NCI-H2196 (cell line): Measurements from ENCODE around the gene ZBTB46.

Experiments
- DNase-seq: peaks from one replicate; lab custom pipeline; 2025; ENCODE audit not compliant: unreplicated experiment; lab: John Stamatoyannopoulos, UW

The ZBTB46 gene

GRCh38 chr20:63707558-63708300 lies 123.3 kb downstream of the ZBTB46 start, which contains the start of the genes ARFRP1 and ZGPAT:
ARFRP1 (minus strand) TSS chr20:63707976; CDS start chr20:63707091, 885 bp downstream.
ZGPAT (plus strand) TSS chr20:63708039; CDS start chr20:63708581, 542 bp downstream.
- DNase-seq, result peak; percentile 93

DNA sequence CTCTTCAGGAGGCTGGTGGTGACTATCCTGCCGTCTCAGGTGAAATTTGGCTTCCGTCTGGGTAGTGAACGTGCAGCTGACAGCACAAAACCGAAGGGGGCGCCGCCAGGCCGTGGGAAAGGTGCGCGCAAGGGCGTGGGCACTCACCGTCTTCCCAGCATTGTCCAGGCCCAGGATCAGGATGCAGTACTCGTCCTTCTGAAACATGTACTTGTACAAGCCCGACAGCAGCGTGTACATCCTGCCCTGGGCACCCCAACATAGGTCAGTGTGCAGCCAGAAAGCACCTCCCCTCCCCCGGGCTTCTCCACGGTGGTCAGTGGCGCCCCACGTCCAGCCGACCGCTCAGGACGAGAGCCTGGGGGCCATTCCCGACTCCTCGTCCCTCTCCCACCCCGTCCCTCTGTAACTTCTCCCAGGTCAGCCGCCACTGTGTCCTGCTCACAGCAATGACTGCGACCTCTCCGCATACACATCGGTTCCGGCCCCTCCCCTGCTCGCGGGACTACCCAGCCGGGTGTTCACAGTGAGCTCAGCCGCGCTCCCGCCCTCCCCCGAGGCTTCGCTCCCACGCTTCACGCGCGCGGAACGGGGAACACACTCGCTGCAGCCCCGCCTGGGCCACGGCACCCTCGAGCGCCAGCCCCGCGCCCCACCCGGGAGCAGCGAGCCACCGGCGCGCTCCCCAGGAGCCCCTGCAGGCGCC lies 124.1 kb downstream of the ZBTB46 start:
- DNase-seq, result peak; percentile 57

DNA sequence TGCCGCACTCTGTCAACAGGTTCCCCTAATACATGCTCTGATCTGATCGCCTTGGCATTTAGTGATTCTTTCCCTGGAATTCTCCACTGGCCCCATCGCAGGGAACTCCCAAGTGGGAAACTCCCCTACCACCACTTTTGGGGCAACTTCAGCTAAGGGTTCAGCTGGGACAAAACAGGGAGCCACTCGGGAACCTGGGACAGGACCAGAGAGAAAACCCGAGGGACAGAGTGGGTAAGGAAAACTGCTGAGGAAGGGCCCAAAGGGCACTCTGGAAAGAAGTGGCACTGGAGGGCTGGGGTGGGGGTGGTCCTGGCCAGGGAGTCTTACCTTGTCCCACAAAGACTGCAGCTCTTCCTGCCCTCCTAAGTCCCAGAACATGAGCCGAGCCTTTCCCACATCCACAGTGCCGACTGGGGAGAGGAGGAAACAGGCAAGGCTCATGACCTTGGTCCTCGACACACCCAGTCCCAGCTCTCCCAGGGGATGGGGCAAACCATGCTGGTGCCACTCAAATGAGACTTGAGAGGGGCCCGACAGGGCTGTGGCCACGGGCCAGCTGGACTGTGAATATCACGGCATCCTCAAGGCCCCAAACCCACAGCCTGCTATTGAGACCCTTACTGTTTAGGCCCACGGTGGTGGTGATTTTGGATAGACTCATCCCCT lies 124.9 kb downstream of the ZBTB46 start:
- no peak for DNase-seq

- DNase-seq, result no peak
These were observed 125.6 kb downstream of the ZBTB46 start for GRCh38 chr20:63705232-63706026.

DNA sequence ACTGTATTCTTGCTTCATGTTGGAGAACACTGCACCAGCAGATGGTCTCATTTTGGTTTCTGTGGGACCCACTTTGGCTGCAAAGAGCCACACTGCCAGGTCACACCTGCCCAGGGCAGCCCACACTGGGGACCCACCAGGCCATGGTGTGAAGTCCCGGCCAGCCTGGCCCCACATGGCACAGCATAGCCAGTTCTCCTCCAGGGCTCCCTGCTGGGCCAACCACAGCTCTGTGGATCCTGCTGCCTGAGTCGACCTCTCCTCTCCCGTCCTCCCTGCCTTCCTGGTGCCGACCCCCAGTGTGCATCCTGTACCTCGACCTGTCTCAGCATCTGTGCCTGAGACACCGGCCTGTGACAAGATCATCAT lies 126.3 kb downstream of the ZBTB46 start:
- DNase-seq, result no peak

DNA sequence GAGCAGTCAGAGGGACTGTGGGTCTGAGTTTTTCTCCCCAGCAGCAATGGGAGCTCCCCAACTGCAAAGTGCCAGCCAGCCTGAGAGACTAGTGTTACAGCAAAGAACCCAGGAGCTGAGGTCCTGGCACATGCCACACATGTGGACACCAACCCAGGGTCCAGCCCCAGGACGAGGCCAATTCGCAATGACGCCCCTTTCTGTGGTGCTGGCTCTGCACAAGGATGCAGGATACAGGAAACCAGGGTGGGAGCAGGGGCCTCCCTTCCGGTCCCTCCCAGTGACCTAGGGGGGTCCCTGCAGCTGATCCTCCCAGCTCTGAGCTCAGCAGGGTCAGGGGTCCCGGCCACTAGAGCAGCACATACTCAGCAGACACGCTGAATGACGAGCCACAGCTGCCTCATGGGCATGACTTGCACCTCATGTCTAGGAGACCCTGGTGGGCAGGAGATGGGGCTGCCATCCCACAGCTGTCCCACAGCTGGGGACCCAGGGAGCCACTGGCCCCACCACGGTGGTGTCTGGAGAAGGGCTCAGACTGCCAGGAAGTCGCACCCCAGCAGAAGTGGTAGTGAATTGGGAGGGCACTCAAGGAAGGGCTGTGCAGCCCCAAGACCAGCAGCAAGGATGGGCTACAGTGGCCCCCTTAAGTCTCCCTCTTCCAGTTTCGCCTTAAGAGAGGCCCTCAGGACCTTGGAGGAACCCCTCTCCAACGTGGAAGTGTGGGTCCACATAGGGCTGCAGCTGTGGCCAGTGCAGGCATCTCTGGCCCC lies 126.9 kb downstream of the ZBTB46 start:
- DNase-seq, result no peak

DNA sequence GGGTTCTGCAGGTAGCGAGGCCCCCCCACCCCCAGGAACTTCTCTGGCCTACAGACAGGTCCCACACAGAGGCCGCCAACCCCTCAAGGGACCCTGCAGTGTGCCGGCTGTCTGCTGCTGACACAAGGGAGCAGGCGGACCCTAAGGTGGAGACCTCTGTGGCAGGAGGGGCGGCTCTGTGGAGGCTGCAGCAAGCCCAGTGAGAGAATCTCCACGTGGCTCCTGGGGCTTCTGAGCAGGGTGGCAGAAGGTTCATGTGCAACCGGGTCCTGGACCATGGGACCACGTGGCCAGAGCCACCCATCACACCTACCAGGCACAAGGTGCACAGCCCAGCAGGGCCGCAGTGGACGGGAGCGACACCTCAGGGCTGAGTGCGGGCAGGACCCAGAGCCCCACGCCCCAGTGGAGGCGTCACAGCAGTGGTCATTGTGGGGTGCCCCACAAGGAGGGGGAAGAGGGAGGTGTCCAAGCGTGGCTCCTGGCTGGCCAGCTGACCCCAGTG lies 127.5 kb downstream of the ZBTB46 start:
- DNase-seq, result no peak

DNA sequence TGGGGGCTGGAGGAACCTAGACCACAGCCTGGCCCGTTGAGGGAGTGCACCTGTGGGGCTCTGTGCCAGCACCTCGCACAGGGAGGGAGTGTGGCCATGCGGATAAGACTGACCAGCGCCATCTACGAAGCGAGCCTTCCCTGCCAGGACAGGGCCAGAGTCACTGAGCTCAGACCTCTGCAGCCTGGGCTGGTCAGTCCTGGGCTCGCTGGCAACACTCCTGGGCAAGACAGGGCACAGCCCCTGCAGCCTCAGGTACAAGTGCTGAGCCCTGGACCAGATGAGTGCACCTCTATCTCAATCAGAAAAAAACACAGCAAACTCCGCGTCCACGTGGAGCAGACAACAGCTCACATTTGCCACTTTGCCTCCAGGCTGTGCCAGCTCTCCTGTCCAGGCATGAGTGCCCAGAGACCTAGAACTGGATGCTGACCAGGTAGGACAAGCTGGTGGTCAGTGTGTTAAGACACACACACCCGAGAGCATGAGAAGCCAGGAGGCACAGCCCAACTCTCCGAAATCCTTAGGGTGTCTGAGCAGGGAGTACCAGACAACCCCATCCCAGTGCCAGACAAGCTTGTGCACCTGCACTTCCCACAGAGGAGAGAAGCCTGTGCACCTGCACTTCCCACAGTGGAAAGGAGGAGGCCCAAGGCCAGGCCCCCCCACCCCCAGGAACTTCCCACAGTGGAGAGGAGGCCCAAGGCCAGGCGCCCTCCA lies 128.2 kb downstream of the ZBTB46 start:
- no peak for DNase-seq

DNA sequence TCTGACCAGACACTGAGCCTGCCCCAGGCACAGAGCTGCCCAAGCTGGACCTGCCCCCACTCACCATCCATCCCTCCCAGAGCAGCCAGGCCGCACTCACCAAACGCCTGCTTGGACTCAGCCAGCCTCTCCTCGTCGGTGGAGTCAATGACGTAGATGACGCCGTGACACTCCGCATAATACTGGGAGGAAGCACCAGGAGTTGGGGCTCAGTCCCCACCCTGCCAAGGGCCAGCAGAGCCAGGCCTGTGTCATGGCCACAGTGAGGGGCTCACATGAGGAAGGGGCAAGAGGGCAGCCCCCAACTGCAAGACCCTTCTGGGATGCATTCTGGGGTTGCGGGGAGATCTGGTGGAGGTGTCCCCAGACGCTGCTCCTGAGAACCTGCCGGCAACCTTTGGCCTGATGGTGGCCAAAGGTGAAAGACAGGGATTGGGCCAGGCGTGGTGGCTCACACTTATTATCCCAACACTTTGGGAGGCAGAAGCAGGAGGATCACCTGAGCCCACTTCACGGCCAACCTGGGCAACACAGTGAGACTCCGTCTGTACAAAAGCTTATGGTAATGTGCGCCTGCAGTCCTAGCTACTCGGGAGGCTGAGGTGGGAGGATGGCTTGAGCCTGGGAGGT lies 128.9 kb downstream of the ZBTB46 start:
- no peak for DNase-seq

- no peak for DNase-seq
These were observed 129.6 kb downstream of the ZBTB46 start for GRCh38 chr20:63701329-63702035.

GRCh38 chr20:63701051-63701328 lies 130.1 kb downstream of the ZBTB46 start:
- DNase-seq, result no peak

DNA sequence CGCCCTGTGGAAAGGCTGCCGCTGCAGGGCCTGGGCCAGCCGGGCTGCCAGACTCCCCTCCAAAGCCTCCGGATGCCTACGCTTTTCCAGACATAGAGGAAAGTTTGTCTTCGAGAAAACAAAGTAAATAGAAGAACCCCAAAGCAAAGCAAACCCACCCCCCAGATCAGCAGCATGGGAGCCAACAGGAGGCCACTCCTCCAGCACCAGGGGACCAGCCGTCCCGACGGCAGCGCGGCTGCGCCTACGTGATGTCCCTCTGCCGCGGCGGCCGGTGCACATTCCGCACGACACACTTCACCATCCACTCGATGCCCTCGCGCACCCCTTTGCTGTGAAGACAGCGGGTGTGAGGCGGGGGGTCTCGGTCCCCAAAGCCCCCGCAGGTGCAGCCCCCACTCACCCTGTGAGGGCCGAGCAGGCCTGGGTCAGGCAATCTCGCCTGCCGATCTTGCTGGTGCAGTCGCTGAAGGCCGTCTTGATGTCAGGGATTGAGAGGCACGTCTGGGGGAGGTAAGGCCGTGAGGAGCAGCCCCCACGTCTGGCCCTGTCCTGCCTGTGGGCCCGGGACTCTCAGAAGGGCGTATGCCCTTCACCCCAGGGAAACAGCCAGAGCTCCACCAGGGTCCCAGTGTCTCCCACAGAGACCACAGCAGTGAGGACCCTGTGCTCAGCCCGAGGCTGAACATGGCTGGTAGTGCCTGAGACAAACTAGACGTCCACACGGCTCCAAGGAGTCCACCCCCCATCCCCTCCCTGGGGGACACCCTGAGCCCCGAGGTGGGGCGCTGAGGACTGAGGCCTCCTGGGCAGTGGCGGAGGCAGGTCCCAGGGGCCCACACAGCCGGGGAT lies 130.6 kb downstream of the ZBTB46 start:
- no peak for DNase-seq

- DNase-seq, result no peak
These were observed 131.4 kb downstream of the ZBTB46 start for GRCh38 chr20:63699466-63700198.

GRCh38 chr20:63698739-63699465 lies 132.2 kb downstream of the ZBTB46 start:
- DNase-seq, result no peak

- no peak for DNase-seq
These were observed 133.1 kb downstream of the ZBTB46 start for GRCh38 chr20:63697868-63698545.

DNA sequence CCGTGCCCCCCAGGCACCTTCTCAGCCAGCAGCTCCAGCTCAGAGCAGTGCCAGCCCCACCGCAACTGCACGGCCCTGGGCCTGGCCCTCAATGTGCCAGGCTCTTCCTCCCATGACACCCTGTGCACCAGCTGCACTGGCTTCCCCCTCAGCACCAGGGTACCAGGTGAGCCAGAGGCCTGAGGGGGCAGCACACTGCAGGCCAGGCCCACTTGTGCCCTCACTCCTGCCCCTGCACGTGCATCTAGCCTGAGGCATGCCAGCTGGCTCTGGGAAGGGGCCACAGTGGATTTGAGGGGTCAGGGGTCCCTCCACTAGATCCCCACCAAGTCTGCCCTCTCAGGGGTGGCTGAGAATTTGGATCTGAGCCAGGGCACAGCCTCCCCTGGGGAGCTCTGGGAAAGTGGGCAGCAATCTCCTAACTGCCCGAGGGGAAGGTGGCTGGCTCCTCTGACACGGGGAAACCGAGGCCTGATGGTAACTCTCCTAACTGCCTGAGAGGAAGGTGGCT lies 133.7 kb downstream of the ZBTB46 start:
- DNase-seq, result no peak
